GM12891 (cell line): Measurements from ENCODE around the gene CHMP6.

Source experiments
- POLR2A ChIP-seq: IDR thresholded peaks from 2 replicates; pipeline ENCODE4 v1.6.1; 2011; ENCODE audit warnings: low read depth, low read length, control low read depth
- POLR2AphosphoS5 ChIP-seq: IDR thresholded peaks from 2 replicates; pipeline ENCODE4 v1.6.1; 2011; ENCODE audit warnings: low read depth, low read length, control low read depth

DNA sequence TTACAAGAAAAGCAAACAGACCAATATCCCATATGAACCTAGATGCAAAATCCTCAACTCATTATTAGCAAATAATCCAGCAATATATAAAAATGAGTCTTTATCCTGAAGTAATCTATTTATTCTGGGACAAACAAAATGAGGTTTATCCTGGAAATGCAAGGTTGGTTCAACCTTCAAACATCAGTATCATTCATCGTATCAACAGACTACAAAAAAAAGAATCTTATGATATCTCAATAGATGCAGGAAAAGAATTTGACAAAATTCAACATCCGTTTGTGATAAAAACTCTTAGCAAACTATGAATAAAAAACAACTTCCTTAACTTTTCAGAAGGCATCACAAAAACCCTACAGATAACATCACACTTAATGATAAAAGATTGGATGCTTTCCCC is 24.9 kb downstream of the CHMP6 start:
- TF ChIP-seq POLR2A (no peak), POLR2AphosphoS5 (no peak)
